SK-N-SH treated with all-trans-retinoic acid at 6 μM for 48 hours (cell line): ENCODE results near the gene FANCG.
A peak's percentile ranks its signal among the peaks of the same experiment; 100 is the strongest.

ENCODE experiments used
- ATAC-seq: fragments of 200-7000 bp; cut with Tn5 transposase; 3 replicates; pipeline ENCODE4 v1.9.1; 2020; ENCODE audit warnings: mild to moderate bottlenecking, moderate library complexity
- ARNTL ChIP-seq: fragments of 450-650 bp; formaldehyde crosslinking; IDR thresholded peaks from 2 replicates; pipeline ENCODE4 v1.5.0; 2020; ENCODE audit warnings: low read depth, mild to moderate bottlenecking, moderate library complexity, borderline replicate concordance
- BACH2 ChIP-seq: fragments of 250-450 bp; sonication (Bioruptor Pico); IDR thresholded peaks from 2 replicates; pipeline ENCODE4 v1.9.0; 2021; ENCODE audit warnings: mild to moderate bottlenecking, borderline replicate concordance
- CSDC2 ChIP-seq: fragments of 250-450 bp; sonication (Bioruptor Pico); IDR thresholded peaks from 2 replicates; pipeline ENCODE4 v1.5.0; 2020; ENCODE audit warnings: mild to moderate bottlenecking, moderate library complexity
- ESRRG ChIP-seq: fragments of 250-450 bp; sonication (Bioruptor Pico); IDR thresholded peaks from 2 replicates; pipeline ENCODE4 v1.6.1; 2021; ENCODE audit warnings: mild to moderate bottlenecking
- GLIS3 ChIP-seq: fragments of 250-450 bp; sonication (Bioruptor Pico); IDR thresholded peaks from 2 replicates; pipeline ENCODE4 v1.5.0; 2020; ENCODE audit warnings: mild to moderate bottlenecking, moderate library complexity
- ISL1 ChIP-seq: fragments of 250-450 bp; sonication (Bioruptor Pico); IDR thresholded peaks from 2 replicates; pipeline ENCODE4 v2.1.2; 2022; ENCODE audit warnings: mild to moderate bottlenecking, moderate library complexity
- OSR1 ChIP-seq: fragments of 250-450 bp; sonication (Bioruptor Pico); IDR thresholded peaks from 2 replicates; pipeline ENCODE4 v1.8.0; 2022; ENCODE audit warnings: moderate library complexity, mild to moderate bottlenecking, inconsistent platforms
- PPARA ChIP-seq: fragments of 250-450 bp; sonication (Bioruptor Pico); IDR thresholded peaks from 2 replicates; pipeline ENCODE4 v1.5.0; 2020; ENCODE audit warnings: mild to moderate bottlenecking, borderline replicate concordance
- RARB ChIP-seq: fragments of 250-450 bp; sonication (Bioruptor Pico); IDR thresholded peaks from 2 replicates; pipeline ENCODE4 v1.8.0; 2021; ENCODE audit warnings: mild to moderate bottlenecking, moderate library complexity
- SNAI2 ChIP-seq: fragments of 250-450 bp; sonication (Bioruptor Pico); IDR thresholded peaks from 2 replicates; pipeline ENCODE4 v1.5.0; 2020; ENCODE audit warnings: mild to moderate bottlenecking, moderate library complexity
- TCF4 ChIP-seq: fragments of 250-450 bp; sonication (Bioruptor Pico); IDR thresholded peaks from 2 replicates; pipeline ENCODE4 v1.8.0; 2021; ENCODE audit warnings: mild to moderate bottlenecking, moderate library complexity, borderline replicate concordance
- TOX ChIP-seq: fragments of 250-450 bp; sonication (Bioruptor Pico); IDR thresholded peaks from 2 replicates; pipeline ENCODE4 v1.8.0; 2021; ENCODE audit warnings: mild to moderate bottlenecking, moderate library complexity, borderline replicate concordance
- ZC3H10 ChIP-seq: fragments of 250-450 bp; sonication (Bioruptor Pico); IDR thresholded peaks from 2 replicates; pipeline ENCODE4 v1.5.1; 2021; ENCODE audit warnings: mild to moderate bottlenecking, moderate library complexity
- ZFP3 ChIP-seq: fragments of 250-450 bp; sonication (Bioruptor Pico); IDR thresholded peaks from 2 replicates; pipeline ENCODE4 v1.5.0; 2020; ENCODE audit warnings: mild to moderate bottlenecking, moderate library complexity
- ZFP30 ChIP-seq: fragments of 450-650 bp; formaldehyde crosslinking; IDR thresholded peaks from 2 replicates; pipeline ENCODE4 v1.5.0; 2022; ENCODE audit warnings: mild to moderate bottlenecking, moderate library complexity
- ZNF565 ChIP-seq: fragments of 450-650 bp; formaldehyde crosslinking; conservative IDR thresholded peaks from 2 replicates; pipeline ENCODE4 v1.5.0; 2020; ENCODE audit warnings: low read depth, mild to moderate bottlenecking, moderate library complexity
- ZNF70 ChIP-seq: fragments of 450-650 bp; formaldehyde crosslinking; IDR thresholded peaks from 2 replicates; pipeline ENCODE4 v1.5.0; 2020; ENCODE audit warnings: mild to moderate bottlenecking, moderate library complexity
- ZNF8 ChIP-seq: fragments of 450-650 bp; formaldehyde crosslinking; IDR thresholded peaks from 2 replicates; pipeline ENCODE4 v1.5.0; 2020; ENCODE audit warnings: mild to moderate bottlenecking, moderate library complexity
- TF ChIP-seq, protein P1 (sequence below): fragments of 250-450 bp; sonication (Bioruptor Pico); IDR thresholded peaks from 2 replicates; pipeline ENCODE4 v1.5.0; 2020; ENCODE audit warnings: mild to moderate bottlenecking, moderate library complexity
- TF ChIP-seq, protein P2 (sequence below): fragments of 250-450 bp; sonication (Bioruptor Pico); IDR thresholded peaks from 2 replicates; pipeline ENCODE4 v1.8.0; 2020; ENCODE audit warnings: mild to moderate bottlenecking, moderate library complexity, borderline replicate concordance
- TF ChIP-seq, protein P3 (sequence below): fragments of 250-450 bp; sonication (Bioruptor Pico); IDR thresholded peaks from 2 replicates; pipeline ENCODE4 v1.8.0; 2021; ENCODE audit warnings: low read depth, mild to moderate bottlenecking, moderate library complexity, borderline replicate concordance
- TF ChIP-seq, protein P4 (sequence below): fragments of 250-450 bp; sonication (Bioruptor Pico); IDR thresholded peaks from 2 replicates; pipeline ENCODE4 v1.5.1; 2021; ENCODE audit warnings: mild to moderate bottlenecking, moderate library complexity
- TF ChIP-seq, protein P5 (sequence below): fragments of 250-450 bp; sonication (Bioruptor Pico); IDR thresholded peaks from 2 replicates; pipeline ENCODE4 v1.5.1; 2020; ENCODE audit warnings: low read depth, mild to moderate bottlenecking, moderate library complexity

Gene FANCG

DNA sequence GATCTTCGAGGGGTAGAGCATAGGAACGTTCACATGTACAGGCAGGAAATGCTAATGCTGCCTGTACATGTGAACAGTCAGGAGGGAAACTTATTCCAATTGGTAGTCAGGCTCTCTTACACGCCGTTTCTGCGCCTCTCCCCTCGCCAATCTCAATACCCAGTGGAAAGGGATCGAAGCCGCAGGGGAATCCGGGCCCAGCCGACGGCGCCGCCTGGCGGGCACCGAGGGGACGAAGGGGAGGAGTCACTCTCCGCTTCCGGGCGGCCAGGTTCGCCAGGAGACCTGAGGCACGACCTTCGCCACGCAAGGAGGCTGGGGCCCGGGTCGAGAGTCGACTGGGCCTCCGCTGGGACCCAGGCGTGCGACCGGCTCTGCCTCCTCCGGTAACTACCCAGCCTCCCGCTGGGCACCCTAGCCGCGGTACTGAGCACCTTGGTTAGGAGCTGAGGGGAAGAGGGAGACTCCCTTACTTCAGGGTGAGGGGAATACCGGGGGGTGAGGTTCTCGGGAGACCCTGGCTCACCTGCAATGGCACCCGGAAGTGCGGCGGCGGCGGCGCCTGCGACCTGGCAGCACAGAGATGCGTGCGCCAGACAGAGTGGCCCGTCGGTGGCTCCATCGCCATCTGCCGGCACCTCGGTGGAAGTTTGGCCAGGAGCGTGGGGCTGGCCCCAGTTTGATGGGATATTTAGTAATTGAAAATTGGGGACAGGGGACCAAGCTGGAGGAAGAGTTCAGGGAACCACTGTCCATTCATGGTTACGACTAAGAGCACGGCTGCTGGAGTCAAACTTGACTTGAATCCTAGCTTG is 16.5 kb upstream of the FANCG start, which contains the start of gene PIGO:
Gene PIGO, minus strand, starts transcription at position 557 of the 815 bp plus-strand sequence. CDS start 1,026 bp downstream, outside the sequence.
- peak; percentile 97 for ATAC-seq
- no peak; the same call in 1 of the 2 replicates for TF ChIP-seq TCF4 (CRISPR knock-in tag)
- no peak for TF ChIP-seq ESRRG (CRISPR knock-in tag)
- TF ChIP-seq ZC3H10 (CRISPR knock-in tag): no peak
- 0 out of 2 replicates have a peak, but pooled peaks have one; percentile 10 for TF ChIP-seq GLIS3 (CRISPR knock-in tag)
- TF ChIP-seq, protein P1, sequence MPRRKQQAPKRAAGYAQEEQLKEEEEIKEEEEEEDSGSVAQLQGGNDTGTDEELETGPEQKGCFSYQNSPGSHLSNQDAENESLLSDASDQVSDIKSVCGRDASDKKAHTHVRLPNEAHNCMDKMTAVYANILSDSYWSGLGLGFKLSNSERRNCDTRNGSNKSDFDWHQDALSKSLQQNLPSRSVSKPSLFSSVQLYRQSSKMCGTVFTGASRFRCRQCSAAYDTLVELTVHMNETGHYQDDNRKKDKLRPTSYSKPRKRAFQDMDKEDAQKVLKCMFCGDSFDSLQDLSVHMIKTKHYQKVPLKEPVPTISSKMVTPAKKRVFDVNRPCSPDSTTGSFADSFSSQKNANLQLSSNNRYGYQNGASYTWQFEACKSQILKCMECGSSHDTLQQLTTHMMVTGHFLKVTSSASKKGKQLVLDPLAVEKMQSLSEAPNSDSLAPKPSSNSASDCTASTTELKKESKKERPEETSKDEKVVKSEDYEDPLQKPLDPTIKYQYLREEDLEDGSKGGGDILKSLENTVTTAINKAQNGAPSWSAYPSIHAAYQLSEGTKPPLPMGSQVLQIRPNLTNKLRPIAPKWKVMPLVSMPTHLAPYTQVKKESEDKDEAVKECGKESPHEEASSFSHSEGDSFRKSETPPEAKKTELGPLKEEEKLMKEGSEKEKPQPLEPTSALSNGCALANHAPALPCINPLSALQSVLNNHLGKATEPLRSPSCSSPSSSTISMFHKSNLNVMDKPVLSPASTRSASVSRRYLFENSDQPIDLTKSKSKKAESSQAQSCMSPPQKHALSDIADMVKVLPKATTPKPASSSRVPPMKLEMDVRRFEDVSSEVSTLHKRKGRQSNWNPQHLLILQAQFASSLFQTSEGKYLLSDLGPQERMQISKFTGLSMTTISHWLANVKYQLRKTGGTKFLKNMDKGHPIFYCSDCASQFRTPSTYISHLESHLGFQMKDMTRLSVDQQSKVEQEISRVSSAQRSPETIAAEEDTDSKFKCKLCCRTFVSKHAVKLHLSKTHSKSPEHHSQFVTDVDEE (CRISPR knock-in tag): no peak
- TF ChIP-seq ZFP30 (CRISPR knock-in tag): no peak
- TF ChIP-seq ZNF565: no peak
- TF ChIP-seq OSR1: no peak
- no peak for TF ChIP-seq ISL1 (CRISPR knock-in tag)
- TF ChIP-seq, protein P2, sequence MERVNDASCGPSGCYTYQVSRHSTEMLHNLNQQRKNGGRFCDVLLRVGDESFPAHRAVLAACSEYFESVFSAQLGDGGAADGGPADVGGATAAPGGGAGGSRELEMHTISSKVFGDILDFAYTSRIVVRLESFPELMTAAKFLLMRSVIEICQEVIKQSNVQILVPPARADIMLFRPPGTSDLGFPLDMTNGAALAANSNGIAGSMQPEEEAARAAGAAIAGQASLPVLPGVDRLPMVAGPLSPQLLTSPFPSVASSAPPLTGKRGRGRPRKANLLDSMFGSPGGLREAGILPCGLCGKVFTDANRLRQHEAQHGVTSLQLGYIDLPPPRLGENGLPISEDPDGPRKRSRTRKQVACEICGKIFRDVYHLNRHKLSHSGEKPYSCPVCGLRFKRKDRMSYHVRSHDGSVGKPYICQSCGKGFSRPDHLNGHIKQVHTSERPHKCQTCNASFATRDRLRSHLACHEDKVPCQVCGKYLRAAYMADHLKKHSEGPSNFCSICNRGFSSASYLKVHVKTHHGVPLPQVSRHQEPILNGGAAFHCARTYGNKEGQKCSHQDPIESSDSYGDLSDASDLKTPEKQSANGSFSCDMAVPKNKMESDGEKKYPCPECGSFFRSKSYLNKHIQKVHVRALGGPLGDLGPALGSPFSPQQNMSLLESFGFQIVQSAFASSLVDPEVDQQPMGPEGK: 0 out of 2 replicates have a peak, but pooled peaks have one; percentile 31
- no peak for TF ChIP-seq BACH2 (CRISPR knock-in tag)
- TF ChIP-seq PPARA: no peak
- TF ChIP-seq, protein P3, sequence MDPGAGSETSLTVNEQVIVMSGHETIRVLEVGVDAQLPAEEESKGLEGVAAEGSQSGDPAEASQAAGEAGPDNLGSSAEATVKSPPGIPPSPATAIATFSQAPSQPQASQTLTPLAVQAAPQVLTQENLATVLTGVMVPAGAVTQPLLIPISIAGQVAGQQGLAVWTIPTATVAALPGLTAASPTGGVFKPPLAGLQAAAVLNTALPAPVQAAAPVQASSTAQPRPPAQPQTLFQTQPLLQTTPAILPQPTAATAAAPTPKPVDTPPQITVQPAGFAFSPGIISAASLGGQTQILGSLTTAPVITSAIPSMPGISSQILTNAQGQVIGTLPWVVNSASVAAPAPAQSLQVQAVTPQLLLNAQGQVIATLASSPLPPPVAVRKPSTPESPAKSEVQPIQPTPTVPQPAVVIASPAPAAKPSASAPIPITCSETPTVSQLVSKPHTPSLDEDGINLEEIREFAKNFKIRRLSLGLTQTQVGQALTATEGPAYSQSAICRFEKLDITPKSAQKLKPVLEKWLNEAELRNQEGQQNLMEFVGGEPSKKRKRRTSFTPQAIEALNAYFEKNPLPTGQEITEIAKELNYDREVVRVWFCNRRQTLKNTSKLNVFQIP (CRISPR knock-in tag): 0 out of 2 replicates have a peak, but pooled peaks have one; percentile 63
- no peak for TF ChIP-seq TOX
- TF ChIP-seq ZNF70 (CRISPR knock-in tag): no peak
- TF ChIP-seq RARB (CRISPR knock-in tag): no peak
- TF ChIP-seq CSDC2: no peak
- TF ChIP-seq ZFP3: 0 out of 2 replicates have a peak, but pooled peaks have one; percentile 56
- no peak; the same call in 1 of the 2 replicates for TF ChIP-seq ZNF8 (CRISPR knock-in tag)
- no peak for TF ChIP-seq SNAI2
- TF ChIP-seq, protein P4, sequence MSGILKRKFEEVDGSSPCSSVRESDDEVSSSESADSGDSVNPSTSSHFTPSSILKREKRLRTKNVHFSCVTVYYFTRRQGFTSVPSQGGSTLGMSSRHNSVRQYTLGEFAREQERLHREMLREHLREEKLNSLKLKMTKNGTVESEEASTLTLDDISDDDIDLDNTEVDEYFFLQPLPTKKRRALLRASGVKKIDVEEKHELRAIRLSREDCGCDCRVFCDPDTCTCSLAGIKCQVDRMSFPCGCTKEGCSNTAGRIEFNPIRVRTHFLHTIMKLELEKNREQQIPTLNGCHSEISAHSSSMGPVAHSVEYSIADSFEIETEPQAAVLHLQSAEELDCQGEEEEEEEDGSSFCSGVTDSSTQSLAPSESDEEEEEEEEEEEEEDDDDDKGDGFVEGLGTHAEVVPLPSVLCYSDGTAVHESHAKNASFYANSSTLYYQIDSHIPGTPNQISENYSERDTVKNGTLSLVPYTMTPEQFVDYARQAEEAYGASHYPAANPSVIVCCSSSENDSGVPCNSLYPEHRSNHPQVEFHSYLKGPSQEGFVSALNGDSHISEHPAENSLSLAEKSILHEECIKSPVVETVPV: no peak
- TF ChIP-seq, protein P5, sequence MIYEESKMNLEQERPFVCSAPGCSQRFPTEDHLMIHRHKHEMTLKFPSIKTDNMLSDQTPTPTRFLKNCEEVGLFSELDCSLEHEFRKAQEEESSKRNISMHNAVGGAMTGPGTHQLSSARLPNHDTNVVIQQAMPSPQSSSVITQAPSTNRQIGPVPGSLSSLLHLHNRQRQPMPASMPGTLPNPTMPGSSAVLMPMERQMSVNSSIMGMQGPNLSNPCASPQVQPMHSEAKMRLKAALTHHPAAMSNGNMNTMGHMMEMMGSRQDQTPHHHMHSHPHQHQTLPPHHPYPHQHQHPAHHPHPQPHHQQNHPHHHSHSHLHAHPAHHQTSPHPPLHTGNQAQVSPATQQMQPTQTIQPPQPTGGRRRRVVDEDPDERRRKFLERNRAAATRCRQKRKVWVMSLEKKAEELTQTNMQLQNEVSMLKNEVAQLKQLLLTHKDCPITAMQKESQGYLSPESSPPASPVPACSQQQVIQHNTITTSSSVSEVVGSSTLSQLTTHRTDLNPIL: no peak
- no peak for TF ChIP-seq ARNTL (CRISPR knock-in tag)

DNA sequence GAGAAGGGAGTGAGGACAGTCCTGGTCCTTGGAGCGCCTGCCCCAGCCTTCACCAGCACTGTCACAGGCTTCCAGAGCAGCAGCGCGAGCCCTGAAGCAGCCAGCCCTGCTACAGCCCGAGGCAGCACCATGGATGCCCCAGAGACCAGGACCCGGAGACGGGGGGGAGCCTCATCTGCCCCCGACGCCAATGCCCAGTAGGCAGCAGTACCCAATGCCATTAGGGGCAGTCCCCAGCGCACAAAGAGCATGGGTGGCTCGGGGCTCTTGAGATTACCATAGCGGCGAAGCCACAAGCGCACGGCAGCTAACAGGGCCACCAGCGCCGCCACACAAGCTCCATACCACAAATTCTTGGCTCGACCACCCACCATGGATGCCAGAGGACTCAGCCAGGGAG is 11.8 kb upstream of the FANCG start:
- no peak for TF ChIP-seq CSDC2
- TF ChIP-seq, protein P1 (CRISPR knock-in tag): no peak
- no peak for TF ChIP-seq OSR1
- TF ChIP-seq ESRRG (CRISPR knock-in tag): no peak
- ATAC-seq: no peak
